HCT116 (cell line): ENCODE results near the gene TPM2. TPM values are rescaled to one million over a fixed set of nuclear protein-coding genes. Genes with fewer than 3 reads are reported as not detected.

Experiments
- ATAC-seq: fragments of 200-7000 bp; cut with Tn5 transposase; 2 replicates; pipeline ENCODE4 v1.9.1; 2020; ENCODE audit warnings: mild to moderate bottlenecking, moderate library complexity
- BruUV-seq: library from RNA; stranded (reverse); fragments of 400-500 nt; replicated peaks from 2 replicates; lab custom pipeline; 2021; lab: Mats Ljungman, UMichigan
- CTCF ChIA-PET: fragments of 300-600 bp; sonication (Branson Sonifier 250); formaldehyde crosslinking; loops from one replicate; lab custom pipeline; 2021; ENCODE audit warnings: antibody characterized with exemption; lab: Charles Lee
- POLR2A ChIA-PET: fragments of 300-600, 350-600 bp; sonication (Branson Sonifier 250); formaldehyde crosslinking; loops from one replicate; lab custom pipeline; 2021; ENCODE audit warnings: antibody characterized with exemption; lab: Charles Lee
- RAD21 ChIA-PET, 2 experiments: fragments of 300-600 bp; sonication (Branson Sonifier 250); formaldehyde crosslinking; loops; one replicate each; lab custom pipeline; 2023; ENCODE audit warnings: low total read pairs in 2 of 2; ENCODE audit not compliant: uncharacterized antibody in 2 of 2, unreplicated experiment in 2 of 2, low non-redundant PET in 1 of 2; lab: Charles Lee
- DNase-seq: peaks from one replicate; pipeline ENCODE4 v3.0.0-alpha.2; 2010; ENCODE audit warnings: low read depth, low spot score
- H2AFZ ChIP-seq: fragments of 200-600 bp; shearing (Covaris generic), sonication (generic); 2 replicates; pipeline ENCODE4 v1.6.1; 2017; ENCODE audit warnings: low read depth, mixed run types, mixed read lengths, antibody characterized with exemption, low read length; ENCODE audit not compliant: poor library complexity, severe bottlenecking
- H3K27ac ChIP-seq: 2 replicates; pipeline ENCODE4 v1.5.1; 2012; ENCODE audit warnings: low read depth, low read length
- H3K27me3 ChIP-seq: fragments of 200-600 bp; sonication (generic); 2 replicates; pipeline ENCODE4 v1.6.1; 2016; ENCODE audit warnings: mixed run types, low read length, mixed read lengths; ENCODE audit not compliant: insufficient read depth
- H3K36me3 ChIP-seq, 2 experiments: fragments of 200-500 bp in 1 of 2; fragments of 200-600 bp in 1 of 2; sonication (Bioruptor generic) in 1 of 2; sonication (generic) in 1 of 2; 2 replicates each; pipeline versions ENCODE4 v1.5.1 to v1.6.1; 2014 to 2016; ENCODE audit warnings: low read length in 2 of 2, inconsistent platforms in 1 of 2, mixed read lengths in 1 of 2, mixed run types in 1 of 2; ENCODE audit not compliant: insufficient read depth in 2 of 2, control insufficient read depth in 1 of 2
- H3K4me1 ChIP-seq, 2 experiments: fragments of 200-600 bp in 1 of 2; sonication (generic) in 1 of 2; 2 replicates each; pipeline versions ENCODE4 v1.5.1 to v1.6.1; 2012 to 2017; ENCODE audit warnings: low read length in 2 of 2, inconsistent platforms in 1 of 2, mild to moderate bottlenecking in 1 of 2, mixed read lengths in 1 of 2, mixed run types in 1 of 2, moderate library complexity in 1 of 2; ENCODE audit not compliant: insufficient read depth in 2 of 2, control insufficient read depth in 1 of 2
- H3K4me2 ChIP-seq: fragments of 200-600 bp; sonication (generic); 2 replicates; pipeline ENCODE4 v1.6.1; 2017; ENCODE audit warnings: mixed run types, low read length, mixed read lengths
- H3K4me3 ChIP-seq, 2 experiments: fragments of 200-600 bp in 1 of 2; sonication (generic) in 1 of 2; replicated peaks in 1 of 2; 2 replicates each; pipeline ENCODE4 v1.5.1; 2011 to 2016; ENCODE audit warnings: low read length in 2 of 2, control low read depth in 1 of 2, low read depth in 1 of 2, mild to moderate bottlenecking in 1 of 2, mixed read lengths in 1 of 2, mixed run types in 1 of 2
- H3K79me2 ChIP-seq: fragments of 200-600 bp; sonication (generic); 2 replicates; pipeline ENCODE4 v1.6.1; 2017; ENCODE audit warnings: mild to moderate bottlenecking, mixed run types, low read length, moderate library complexity, mixed read lengths; ENCODE audit not compliant: insufficient read depth
- H3K9ac ChIP-seq: fragments of 200-600 bp; sonication (generic); 2 replicates; pipeline ENCODE4 v1.6.1; 2016; ENCODE audit warnings: low read length, mixed read lengths
- H3K9me2 ChIP-seq: fragments of 200-600 bp; sonication (generic), shearing (Covaris generic); 2 replicates; pipeline ENCODE4 v1.6.1; 2017; ENCODE audit warnings: mixed run types, mild to moderate bottlenecking, moderate library complexity; ENCODE audit not compliant: insufficient read depth
- H3K9me3 ChIP-seq, 2 experiments: fragments of 200-500 bp in 1 of 2; fragments of 200-600 bp in 1 of 2; sonication (Bioruptor generic) in 1 of 2; sonication (generic) in 1 of 2; 2 replicates each; pipeline ENCODE4 v1.6.1; 2014 to 2017; ENCODE audit warnings: low read length in 2 of 2, mixed read lengths in 2 of 2, inconsistent platforms in 1 of 2, low read depth in 1 of 2, mild to moderate bottlenecking in 1 of 2, mixed run types in 1 of 2, moderate library complexity in 1 of 2; ENCODE audit not compliant: control insufficient read depth in 1 of 2, insufficient read depth in 1 of 2
- H4K20me1 ChIP-seq: fragments of 200-600 bp; sonication (generic), shearing (Covaris generic); 2 replicates; pipeline ENCODE4 v1.6.1; 2017; ENCODE audit warnings: mixed run types, mild to moderate bottlenecking, moderate library complexity; ENCODE audit not compliant: insufficient read depth
- CBX3 ChIP-seq: IDR thresholded peaks from 2 replicates; pipeline ENCODE4 v1.6.1; 2012; ENCODE audit warnings: low read depth
- EGR1 ChIP-seq: IDR thresholded peaks from 2 replicates; pipeline ENCODE4 v1.6.1; 2012; ENCODE audit warnings: low read depth
- ELF1 ChIP-seq: IDR thresholded peaks from 2 replicates; pipeline ENCODE4 v1.6.1; 2012; ENCODE audit warnings: low read depth, borderline replicate concordance
- FOSL1 ChIP-seq: IDR thresholded peaks from 2 replicates; pipeline ENCODE4 v1.6.1; 2012; ENCODE audit warnings: low read depth
- MAX ChIP-seq: IDR thresholded peaks from 2 replicates; pipeline ENCODE4 v1.6.1; 2012
- POLR2AphosphoS5 ChIP-seq: IDR thresholded peaks from 2 replicates; pipeline ENCODE4 v1.6.1; 2011; ENCODE audit warnings: mild to moderate bottlenecking, low read depth, low read length, moderate library complexity
- REST ChIP-seq: IDR thresholded peaks from 2 replicates; pipeline ENCODE4 v1.6.1; 2012; ENCODE audit warnings: low read depth
- YY1 ChIP-seq: IDR thresholded peaks from 2 replicates; pipeline ENCODE4 v1.6.1; 2011; ENCODE audit warnings: low read length, low read depth, moderate library complexity, mild to moderate bottlenecking; ENCODE audit not compliant: insufficient replicate concordance; ENCODE audit errors: extremely low read depth
- ZBTB33 ChIP-seq: IDR thresholded peaks from 2 replicates; pipeline ENCODE4 v1.6.1; 2011; ENCODE audit warnings: mild to moderate bottlenecking, low read length, moderate library complexity; ENCODE audit not compliant: insufficient replicate concordance; ENCODE audit errors: extremely low read depth
- ZFX ChIP-seq: fragments of 450-650 bp; IDR thresholded peaks from 2 replicates; pipeline ENCODE4 v1.6.1; 2017
- intact Hi-C: fragments of 100-400 bp; cut with micrococcal nuclease; formaldehyde crosslinking; loops from 2 replicates; pipeline ENCODE4 v1.10.0; 2022
- total RNA-seq: library from RNA; stranded (reverse); gene quantifications from one replicate; pipeline ENCODE4 v1.2.1, GENCODE V29; 2021; ENCODE audit not compliant: unreplicated experiment

TPM2 gene
- total RNA-seq, 1 experiment from 2014 or later = 278 TPM

GRCh38 chr9:35698231-35698630, 8.5 kb upstream of the TPM2 start:
- Histone ChIP-seq H3K4me1 (peaks cover 0 to 4% of the 10 kb centered on the region in 2 experiments; a peak in 1 of 4 replicates), H4K20me1 (no peaks in the 10 kb centered on the region), H3K4me3 (no peak overlapping the region), H3K9ac (no peak overlapping the region), H3K9me3 (no peaks in the 10 kb centered on the region), H3K4me2 (no peak overlapping the region), H3K36me3 (peaks cover 43 to 61% of the 10 kb centered on the region in 2 experiments), H3K9me2 (no peaks in the 10 kb centered on the region), H3K27ac (no peak overlapping the region), H3K79me2 (no peaks in the 10 kb centered on the region), H3K27me3 (no peaks in the 10 kb centered on the region), H2AFZ (no peak overlapping the region)
- CTCF ChIA-PET = interaction anchor here (2.2 to 3.7 kb wide), 2 partner anchors 37 to 52 kb away, joined by 8 to 33 read pairs; no protein-coding TSS in a partner anchor
- no TSS peak for BruUV-seq
- DNase-seq (no peak), ATAC-seq (no peak)
- TF ChIP-seq YY1 (no peak), ZFX (no peak), ELF1 (no peak), MAX (no peak), FOSL1 (no peak), CBX3 (no peak), ZBTB33 (no peak), POLR2AphosphoS5 (no peak), REST (no peak), EGR1 (no peak)
- intact Hi-C loops = no loop called here
- POLR2A ChIA-PET = no interaction called here
- RAD21 ChIA-PET = no interaction called here
